HG02798 (cell line): ENCODE measurements around the gene SLCO2B1.

Experiments used
- ATAC-seq: cut with Tn5 transposase; IDR thresholded peaks from one replicate; pipeline ENCODE4 v1.9.1; 2021; ENCODE audit warnings: mild to moderate bottlenecking; ENCODE audit not compliant: unreplicated experiment, poor library complexity

SLCO2B1 gene

DNA sequence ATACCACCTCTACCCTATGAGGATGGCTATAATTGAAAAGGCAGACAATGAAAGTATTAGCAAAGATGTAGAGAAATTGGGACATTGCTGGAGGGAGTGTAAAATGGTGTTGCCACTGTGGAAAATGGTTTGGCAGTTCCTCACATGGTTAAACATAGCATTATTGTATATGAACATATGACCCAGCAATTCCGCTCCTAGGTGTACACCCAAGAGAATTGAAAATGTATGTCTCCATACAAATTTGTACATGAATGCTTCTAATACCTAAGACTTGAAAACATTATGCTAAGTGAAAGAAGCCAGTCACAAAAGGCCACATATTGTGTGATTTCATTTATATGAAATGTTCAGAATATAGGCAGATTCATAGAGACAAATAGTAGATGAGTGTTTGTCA is 10.0 kb downstream of the SLCO2B1 start:
- no peak for ATAC-seq

DNA sequence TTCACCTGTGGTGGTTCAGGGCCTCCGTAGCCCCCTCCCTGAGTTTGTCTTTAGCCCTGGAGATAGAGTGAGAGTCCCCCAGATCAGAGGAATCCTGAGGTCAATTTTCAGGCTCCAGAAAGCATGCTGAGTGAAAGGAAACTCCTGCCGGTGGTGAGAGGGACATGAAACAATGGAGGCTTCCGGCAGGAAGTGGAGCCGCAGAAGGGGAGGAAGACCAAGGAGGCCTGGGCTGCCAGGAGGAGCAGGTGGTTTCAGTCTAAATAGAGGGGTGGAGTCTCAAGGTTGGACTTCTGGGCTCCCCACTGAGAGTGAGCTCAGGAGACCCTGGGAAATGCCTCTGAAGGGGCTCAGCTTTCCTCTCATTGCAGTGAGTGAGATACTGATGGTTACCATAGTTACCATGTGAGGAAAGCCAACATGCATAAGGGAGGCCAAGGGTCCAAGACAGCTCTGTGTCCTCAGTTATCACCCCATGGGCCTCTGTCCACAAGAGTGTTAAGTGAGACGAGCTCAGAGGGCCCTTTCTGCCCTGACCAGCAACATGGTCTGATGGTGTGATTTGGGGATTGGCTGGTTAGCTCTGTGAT is 10.7 kb downstream of the SLCO2B1 start:
- no peak for ATAC-seq

DNA sequence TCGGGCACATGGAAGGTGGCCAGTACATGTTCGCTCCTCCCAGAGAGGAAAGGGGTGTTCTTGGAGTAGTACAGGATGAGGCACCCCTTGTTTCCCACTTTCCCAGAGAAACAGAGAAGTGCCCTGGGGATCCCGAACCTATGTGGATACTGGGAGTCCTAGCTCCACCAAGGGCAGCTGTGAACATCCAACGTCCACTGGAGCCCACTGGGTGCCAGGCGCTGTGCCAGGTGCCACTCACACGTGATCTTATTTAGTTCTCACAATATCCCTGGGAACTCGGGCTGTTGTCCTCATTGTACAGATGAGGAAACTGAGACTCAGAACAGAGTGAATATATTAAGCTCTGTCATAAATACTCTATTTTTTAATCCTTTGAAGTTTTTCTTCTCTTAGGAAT is 12.0 kb downstream of the SLCO2B1 start:
- ATAC-seq, result no peak

DNA sequence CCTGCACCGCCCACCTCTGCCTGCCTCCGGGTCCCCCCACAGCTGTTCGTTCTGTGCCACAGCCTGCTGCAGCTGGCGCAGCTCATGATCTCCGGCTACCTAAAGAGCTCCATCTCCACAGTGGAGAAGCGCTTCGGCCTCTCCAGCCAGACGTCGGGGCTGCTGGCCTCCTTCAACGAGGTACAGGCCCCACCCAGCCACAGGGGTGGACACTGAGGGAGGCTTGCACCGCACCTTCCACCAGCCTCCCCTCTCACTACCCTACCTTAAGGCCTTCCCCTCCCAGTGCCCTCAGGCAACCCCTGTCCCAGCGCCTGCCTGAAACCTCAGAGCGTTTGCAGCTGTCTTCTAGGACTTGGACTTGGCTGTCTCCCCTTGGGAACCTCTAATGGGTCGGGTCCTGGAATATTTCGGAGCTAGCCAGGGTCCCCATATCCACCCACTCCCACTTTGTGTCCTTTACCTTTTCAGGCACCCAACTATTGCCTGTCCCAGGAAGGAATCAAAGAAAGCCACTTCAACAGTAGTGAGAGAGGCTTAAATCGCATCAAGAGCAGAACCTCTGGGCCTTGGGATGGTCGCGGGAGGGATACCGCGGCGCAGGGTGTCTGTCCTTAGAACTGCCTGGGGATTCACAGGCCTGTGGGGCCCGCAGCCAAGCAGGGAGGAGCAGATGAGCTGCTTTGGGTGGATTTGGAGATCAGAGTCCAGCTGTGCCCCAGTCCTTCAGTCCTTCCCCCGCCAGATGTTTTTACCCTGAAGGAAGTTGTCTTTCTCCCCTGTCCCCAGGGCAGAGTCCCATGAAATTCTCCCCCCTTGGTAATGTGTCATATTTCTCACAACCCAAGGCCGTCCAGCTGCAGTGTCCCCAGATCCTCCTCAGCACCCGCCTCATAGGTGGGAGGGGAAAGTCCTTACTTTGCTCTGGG is 13.3 kb downstream of the SLCO2B1 start:
- no peak for ATAC-seq

DNA sequence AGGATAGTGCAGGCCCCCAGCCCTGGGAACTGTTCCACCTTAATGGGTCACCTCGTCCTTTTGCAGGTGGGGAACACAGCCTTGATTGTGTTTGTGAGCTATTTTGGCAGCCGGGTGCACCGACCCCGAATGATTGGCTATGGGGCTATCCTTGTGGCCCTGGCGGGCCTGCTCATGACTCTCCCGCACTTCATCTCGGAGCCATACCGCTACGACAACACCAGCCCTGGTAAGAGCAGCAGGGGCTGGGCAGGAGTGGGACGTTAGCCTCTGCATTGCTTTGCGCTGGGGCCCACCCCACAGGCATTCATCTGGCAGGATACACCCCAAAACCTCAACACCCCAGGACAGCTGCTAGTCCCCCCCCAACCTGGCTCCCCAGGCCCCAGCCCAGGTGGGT is 14.8 kb downstream of the SLCO2B1 start:
- no peak for ATAC-seq

DNA sequence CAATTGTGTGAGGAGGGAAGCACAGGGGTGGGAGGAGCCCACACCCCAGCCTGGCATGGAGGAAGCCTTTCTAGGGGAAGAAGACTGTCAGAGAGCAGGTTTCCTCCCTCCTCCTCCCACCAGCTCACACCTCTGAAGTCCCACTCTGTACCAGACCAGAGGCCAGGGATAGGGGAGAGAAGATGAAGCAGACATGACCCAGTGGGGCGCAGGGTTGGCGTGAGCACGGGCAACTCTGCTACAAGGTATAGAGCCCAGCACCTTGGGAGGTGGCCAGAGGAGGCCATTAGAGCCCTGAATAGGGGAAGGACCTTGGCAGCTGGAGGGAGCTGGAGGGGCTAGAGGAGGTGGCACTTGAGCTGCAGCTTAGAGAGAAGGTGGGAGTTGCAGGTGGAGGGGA is 15.9 kb downstream of the SLCO2B1 start:
- ATAC-seq, result no peak

DNA sequence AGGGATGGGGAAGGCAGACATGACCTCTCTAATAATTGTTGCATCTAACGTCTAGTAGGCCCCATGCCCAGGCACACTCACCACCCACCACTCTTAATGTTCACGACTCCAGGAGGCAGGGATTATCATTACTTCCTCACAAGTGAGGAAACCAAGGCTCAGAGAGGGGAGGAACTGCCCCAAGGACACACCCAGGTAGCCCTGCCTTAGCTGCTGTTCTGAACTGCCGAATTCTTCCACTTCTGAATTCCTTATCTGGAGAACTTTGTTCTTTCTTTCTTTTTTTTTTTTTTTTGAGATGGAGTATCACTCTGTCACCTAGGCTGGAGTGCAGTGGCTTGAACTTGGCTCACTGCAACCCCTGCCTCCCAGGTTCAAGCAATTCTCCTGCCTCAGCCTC is 16.7 kb downstream of the SLCO2B1 start:
- no peak for ATAC-seq

DNA sequence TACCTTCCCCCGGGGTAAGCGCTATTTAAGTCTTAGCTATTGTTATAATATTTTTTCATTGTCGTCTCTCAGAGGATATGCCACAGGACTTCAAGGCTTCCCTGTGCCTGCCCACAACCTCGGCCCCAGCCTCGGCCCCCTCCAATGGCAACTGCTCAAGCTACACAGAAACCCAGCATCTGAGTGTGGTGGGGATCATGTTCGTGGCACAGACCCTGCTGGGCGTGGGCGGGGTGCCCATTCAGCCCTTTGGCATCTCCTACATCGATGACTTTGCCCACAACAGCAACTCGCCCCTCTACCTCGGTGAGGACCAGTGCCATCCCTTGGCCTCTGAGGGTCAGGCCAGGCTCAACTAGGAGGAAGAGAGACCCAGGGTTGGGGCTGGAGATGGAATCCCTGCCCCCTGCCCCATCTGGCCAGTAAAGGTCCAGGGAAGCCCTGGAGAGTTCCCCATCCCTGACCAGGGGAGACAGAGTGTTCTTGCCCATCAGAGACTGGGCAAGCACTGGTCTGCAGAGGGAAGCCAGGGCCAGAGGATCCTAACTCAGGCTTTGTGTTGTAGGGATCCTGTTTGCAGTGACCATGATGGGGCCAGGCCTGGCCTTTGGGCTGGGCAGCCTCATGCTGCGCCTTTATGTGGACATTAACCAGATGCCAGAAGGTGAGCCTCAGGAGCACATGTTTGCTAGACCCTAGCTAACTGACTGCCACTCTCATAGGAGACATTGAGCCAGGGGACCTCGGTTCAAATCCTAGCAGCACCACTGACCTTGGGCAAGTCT is 18.4 kb downstream of the SLCO2B1 start:
- ATAC-seq, result no peak

DNA sequence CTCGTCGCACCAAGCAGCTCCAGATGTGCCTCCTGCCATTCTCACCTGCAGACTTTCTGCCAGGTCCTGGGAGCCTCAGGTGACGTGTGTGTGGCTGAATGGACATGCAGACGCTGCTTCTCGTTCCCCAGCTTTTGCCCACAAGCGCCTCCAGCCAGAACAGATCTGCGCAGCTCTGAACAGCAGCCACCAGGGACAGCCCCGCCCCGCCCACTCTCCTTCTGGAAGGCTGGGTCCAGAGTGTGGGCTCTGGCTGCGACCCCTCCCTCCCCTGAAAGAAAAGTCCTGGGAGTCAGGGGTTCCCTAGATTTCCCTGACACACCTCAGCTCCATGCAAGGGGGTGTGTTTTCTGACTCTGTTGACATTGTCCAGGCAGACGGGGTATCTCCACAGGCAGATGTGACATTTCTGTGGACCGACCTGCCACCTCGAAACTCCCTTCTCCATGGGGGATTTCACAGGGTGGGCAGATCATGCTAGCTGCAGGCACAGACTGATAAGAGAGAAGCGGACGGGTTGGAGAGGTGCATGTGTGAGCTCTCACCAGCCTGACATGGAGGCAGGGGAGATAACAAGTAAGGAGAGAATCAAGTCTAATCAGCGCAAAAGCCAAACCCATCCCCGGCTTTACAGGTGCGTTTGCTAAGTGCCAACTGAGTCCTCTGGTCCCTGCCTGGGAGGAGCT is 19.8 kb downstream of the SLCO2B1 start:
- no peak for ATAC-seq

DNA sequence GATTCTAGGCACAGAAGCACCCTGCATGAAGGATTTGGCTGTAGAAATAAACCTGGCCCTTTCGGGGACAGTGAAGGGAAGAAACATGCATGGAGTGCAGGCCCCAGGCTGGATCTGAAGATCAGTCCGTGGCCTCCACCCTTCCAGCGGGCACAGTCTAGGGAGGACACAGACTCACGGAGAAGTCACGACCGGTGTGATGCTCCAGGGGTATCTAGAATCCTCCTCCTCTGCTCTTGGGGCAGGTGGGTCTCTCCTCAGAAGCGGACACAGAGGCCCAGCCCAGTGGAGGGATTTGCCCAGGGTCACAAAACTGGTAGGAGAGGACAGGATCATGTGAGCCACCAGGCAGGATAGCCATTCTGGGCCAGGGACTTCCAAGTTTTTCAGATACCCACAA is 22.4 kb downstream of the SLCO2B1 start:
- ATAC-seq, result no peak

DNA sequence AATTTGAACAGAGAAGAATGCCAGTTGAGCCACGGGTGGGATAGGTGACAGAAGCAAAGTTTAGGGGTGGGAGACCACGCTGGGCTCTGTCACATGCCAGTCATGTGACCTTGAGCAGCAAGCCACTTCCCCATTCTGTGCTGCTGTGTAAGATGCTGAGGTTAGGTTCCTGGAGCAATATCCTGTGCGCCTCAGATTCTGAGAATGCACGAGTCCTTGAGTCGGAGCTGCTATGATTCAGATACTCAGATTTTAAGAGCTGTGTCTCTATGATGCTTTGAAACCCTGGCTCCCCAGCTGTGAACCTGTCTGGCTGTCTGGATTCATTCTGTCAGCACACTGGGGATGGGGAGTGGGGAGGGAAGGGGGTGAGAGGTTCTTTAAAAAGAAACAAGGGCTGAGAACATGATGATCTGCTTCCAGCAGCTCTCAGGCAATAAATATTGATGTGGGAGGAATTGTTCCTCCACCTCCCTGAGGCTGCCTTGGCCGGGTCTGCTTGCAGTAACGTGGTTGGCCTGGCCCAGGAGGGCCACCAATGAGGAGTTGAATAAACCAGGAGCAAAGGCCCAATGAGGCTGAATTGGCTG is 24.0 kb downstream of the SLCO2B1 start:
- no peak for ATAC-seq

DNA sequence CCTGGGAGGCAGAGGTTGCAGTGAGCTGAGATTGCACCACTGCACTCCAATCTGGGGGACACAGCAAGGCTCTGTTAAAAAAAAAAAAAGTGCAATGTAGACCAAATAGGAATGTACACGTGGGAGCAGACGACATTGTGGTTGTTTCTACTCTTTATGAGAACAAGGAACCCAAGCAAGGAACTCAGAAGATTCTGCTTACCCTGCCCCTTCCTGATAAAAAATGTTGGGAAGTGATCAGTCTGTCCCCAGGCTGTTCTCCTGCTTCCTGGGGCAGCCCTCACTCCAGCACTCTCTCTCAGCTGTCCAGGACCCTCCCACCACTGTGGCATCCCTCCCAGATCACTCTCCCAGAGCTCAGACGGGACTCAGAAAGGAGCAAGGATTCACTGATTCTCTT is 31.8 kb downstream of the SLCO2B1 start:
- ATAC-seq, result no peak

DNA sequence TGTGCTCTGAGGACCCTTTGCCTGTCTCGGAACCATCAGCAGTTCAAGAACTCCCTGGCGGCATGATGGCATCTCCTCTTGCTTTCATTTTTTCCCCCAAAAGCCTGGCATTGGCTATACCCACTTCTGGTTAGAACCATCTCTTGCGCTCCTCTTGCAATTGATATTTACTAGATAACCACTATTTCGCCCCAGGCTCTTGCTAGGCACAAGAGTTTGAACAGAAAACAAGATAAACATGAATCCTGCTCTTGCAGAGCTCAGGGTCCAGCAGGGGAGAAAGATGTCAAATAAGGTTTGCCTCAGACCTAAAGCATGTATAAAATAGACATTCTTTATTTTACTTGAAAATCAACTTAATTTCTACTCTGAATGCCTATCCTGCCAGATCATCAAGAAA is 33.1 kb downstream of the SLCO2B1 start:
- no peak for ATAC-seq

DNA sequence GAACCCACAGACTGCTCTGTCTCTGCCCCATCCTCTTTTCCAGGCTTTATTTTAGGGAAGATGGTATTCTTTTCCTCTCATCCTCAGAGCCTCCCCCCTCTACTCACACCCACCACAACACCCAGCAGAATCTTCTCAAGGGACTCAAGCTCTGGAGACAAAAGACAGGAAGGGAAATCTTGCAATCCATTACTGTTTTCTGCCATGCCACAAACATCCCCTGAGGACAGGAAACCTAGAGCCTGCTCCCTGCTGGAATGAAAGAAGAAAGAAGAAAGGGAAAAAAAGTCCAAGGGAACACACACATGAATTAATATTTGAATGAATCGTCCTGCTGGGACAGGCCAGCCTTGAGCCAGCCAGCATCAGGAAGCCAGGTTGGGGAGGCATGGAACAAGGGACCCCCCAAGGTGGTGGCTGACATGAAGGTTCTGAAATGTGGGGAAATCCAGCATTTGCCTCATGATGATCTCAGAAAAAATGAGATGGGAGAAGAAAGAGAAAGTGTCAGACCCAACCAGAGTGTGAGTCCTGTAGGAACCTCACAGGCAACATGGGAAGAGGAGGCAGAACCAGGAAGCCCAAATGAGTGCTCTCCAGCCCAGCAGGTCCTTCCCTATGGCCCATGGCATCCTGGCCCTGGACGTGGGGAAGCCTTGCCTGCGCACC is 34.0 kb downstream of the SLCO2B1 start:
- no peak for ATAC-seq

DNA sequence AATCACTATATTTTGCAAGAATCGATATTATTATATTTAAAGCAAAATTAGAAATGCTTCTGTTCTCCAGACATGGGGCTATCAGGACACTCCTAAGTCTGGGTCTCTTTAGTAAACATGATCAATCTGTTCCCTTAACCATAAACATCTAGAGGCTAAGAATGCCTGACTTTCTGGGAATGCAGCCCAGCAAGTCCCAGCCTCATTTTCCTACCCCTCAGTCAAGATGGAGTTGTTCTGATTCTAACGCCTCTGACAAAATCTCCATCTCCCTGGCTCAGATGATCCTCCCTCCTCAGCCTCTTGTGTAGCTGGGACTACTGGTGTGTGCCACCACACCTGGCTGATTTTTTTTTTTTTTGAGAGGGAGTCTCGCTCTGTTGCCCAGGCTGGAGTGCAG is 35.0 kb downstream of the SLCO2B1 start:
- ATAC-seq, result no peak

DNA sequence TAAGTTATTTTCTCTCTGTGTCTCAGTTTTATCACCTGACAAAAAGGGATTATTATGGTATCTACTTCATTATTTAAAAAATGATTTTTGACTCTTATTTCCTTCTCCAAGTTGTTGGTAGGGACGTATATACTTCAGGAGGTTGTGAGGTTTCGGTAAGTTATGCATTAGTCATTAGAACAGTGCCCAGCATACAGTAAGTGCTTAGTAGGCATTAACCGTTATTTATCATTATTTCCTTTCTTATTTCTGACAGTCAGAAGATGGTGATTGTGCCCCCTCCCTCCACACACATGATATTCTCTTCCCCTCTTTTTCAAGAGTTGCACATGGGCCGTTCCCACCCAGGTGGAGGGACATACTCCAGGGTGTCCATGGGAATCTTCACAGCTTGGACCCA is 36.1 kb downstream of the SLCO2B1 start:
- ATAC-seq, result no peak

DNA sequence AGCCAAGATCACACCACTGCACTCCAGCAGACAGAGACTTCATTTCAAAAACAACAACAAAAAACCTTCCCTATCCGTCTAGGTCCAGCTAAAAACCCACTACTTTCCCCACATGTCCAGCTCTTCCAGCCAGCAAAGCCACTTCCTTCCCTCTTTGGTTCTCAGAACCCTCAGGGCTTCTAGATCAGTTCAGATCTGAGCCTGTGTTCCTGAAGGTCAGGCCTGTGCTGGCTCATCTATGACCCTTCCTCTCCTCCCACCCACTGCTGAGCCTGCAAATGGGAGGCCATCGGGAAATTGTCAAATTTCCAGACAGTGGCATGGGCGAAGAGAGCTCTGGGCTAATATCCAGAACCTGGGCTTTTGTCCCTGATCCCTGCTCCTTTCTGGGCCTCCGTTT is 37.8 kb downstream of the SLCO2B1 start:
- ATAC-seq, result no peak

DNA sequence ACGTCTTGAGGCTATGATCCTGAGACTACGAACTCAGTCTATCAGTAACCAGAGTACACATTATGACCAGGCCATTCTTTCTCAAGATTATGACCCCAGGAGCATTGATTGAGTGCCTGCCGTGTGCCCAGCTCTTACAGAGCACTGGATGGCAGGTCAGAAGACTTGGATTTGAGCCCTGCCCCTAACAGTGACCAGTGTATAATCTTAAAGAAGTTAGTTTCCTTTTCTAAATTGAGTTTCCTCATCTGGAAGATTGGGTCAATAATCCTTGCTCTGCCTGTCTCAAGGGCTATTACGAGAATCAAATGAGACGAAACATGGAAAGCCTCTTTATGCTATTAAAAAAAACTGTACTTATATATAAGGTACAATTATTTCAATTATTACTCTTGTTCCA is 38.2 kb downstream of the SLCO2B1 start:
- ATAC-seq, result no peak

DNA sequence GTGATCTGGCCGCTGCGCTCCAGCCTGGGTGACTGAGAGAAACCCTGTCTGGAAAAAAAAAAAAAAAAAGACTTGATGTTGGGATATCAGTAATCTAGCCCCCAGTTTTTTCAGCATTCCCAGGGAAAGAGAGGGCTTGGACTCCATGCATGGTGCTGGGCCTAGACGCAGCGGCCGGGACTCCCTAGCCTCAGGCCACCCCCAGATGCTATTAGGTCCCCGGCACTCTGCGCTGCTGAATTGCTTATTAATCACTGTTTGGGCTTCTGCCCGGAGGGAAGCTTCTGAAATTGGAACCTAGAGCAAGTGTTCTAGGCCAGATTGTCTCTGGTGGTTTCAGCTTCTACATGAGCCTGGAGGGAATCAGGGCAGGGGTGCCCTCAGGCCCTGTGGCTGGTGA is 39.0 kb downstream of the SLCO2B1 start:
- ATAC-seq, result no peak
